Endodermal cell (in vitro differentiated cells): ENCODE results near the gene NTRK2. TPM values are rescaled to one million over a fixed set of nuclear protein-coding genes. Genes with fewer than 3 reads are reported as not detected.

Experiments
- DNase-seq: peaks from one replicate; pipeline ENCODE4 v3.0.0-alpha.2; 2017
- H3K27ac ChIP-seq: 2 replicates; pipeline ENCODE4 v1.5.1; 2013; ENCODE audit warnings: mild to moderate bottlenecking, low read depth, low read length, moderate library complexity
- H3K27me3 ChIP-seq: 2 replicates; pipeline ENCODE4 v1.6.1; 2013; ENCODE audit warnings: mild to moderate bottlenecking, low read length, moderate library complexity; ENCODE audit not compliant: insufficient read depth, control insufficient read depth, poor library complexity, severe bottlenecking
- H3K36me3 ChIP-seq: 2 replicates; pipeline ENCODE4 v1.7.0; 2013; ENCODE audit warnings: mild to moderate bottlenecking, low read length, moderate library complexity; ENCODE audit not compliant: control insufficient read depth, insufficient read depth
- H3K4me1 ChIP-seq: one replicate; pipeline ENCODE4 v1.7.0; 2013; ENCODE audit warnings: low read length; ENCODE audit not compliant: control insufficient read depth, insufficient read depth
- H3K4me3 ChIP-seq: 2 replicates; pipeline ENCODE4 v1.5.1; 2013; ENCODE audit warnings: mild to moderate bottlenecking, low read length, moderate library complexity
- H3K9ac ChIP-seq: 2 replicates; pipeline ENCODE4 v1.6.1; 2013; ENCODE audit warnings: mild to moderate bottlenecking, low read length, moderate library complexity; ENCODE audit not compliant: poor library complexity, severe bottlenecking; ENCODE audit errors: extremely low read depth
- H3K9me3 ChIP-seq: 2 replicates; pipeline ENCODE4 v1.6.1; 2013; ENCODE audit warnings: mild to moderate bottlenecking, low read length, moderate library complexity; ENCODE audit not compliant: control insufficient read depth
- H3K27ac Mint-ChIP-seq: 2 replicates; pipeline ENCODE4 v1.8.0; 2020; ENCODE audit warnings: mixed read lengths
- H3K27me3 Mint-ChIP-seq: 2 replicates; pipeline ENCODE4 v1.8.0; 2021; ENCODE audit warnings: mild to moderate bottlenecking, mixed read lengths; ENCODE audit not compliant: insufficient read depth
- H3K36me3 Mint-ChIP-seq: 2 replicates; pipeline ENCODE4 v1.8.0; 2020; ENCODE audit warnings: low read depth, mixed read lengths
- H3K4me1 Mint-ChIP-seq: 2 replicates; pipeline ENCODE4 v1.8.0; 2020; ENCODE audit warnings: mixed read lengths
- H3K4me3 Mint-ChIP-seq: 2 replicates; pipeline ENCODE4 v1.8.0; 2020; ENCODE audit warnings: mild to moderate bottlenecking, moderate library complexity, mixed read lengths
- H3K9me3 Mint-ChIP-seq: 2 replicates; pipeline ENCODE4 v1.8.0; 2020; ENCODE audit warnings: mild to moderate bottlenecking, mixed read lengths
- CTCF ChIP-seq: fragments of 200-600 bp; sonication (generic); conservative IDR thresholded peaks from 2 replicates; pipeline ENCODE4 v1.5.0; 2021; ENCODE audit warnings: antibody characterized with exemption, mild to moderate bottlenecking
- WGBS, 2 experiments: methylation state at CpG; one replicate each; pipeline versions ENCODE4 v1.1.5 to v1.1.7; 2013; ENCODE audit warnings: missing lambda C conversion rate in 2 of 2, mixed read lengths in 1 of 2; ENCODE audit not compliant: insufficient coverage in 1 of 2, insufficient read length in 1 of 2; 5-methylcytosine and 5-hydroxymethylcytosine counted together
- total RNA-seq, 2 donors: library from RNA; stranded (reverse); fragmentation: NEBNext Ultra II Directional in 1 of 2; extraction: Animal tissue kit (Norgen Biotek cat#: 25700) in 1 of 2; gene quantifications; 2 replicates in 1 of 2; 3 replicates in 1 of 2; pipeline ENCODE4 v1.2.1, GENCODE V29; 2021

NTRK2 gene
- total RNA-seq, 2 donors from 2014 or later, result 0.09 to 0.18 TPM

- no peak for DNase-seq
- no peaks in the 10 kb centered on the region for H3K36me3 ChIP-seq
- Mint-ChIP-seq H3K27ac (no peak overlapping the region), H3K27me3 (peaks cover 41% of the 10 kb centered on the region), H3K4me3 (no peak overlapping the region), H3K9me3 (peaks cover 24% of the 10 kb centered on the region), H3K4me1 (peaks cover 4% of the 10 kb centered on the region), H3K36me3 (peaks cover 1% of the 10 kb centered on the region)
- H3K4me3 ChIP-seq, result no peak overlapping the region
- H3K9me3 ChIP-seq, result peaks cover 10% of the 10 kb centered on the region
- no peak overlapping the region for H3K9ac ChIP-seq
- 66 to 76% methylated on average over 3 of the region's 3 CpGs for WGBS, 2 experiments
- no peak for TF ChIP-seq CTCF
- no peaks in the 10 kb centered on the region for H3K4me1 ChIP-seq
- H3K27me3 ChIP-seq, result no peaks in the 10 kb centered on the region
- H3K27ac ChIP-seq, result no peak overlapping the region
These were observed 335.4 kb downstream of the NTRK2 start for GRCh38 chr9:85004818-85005413.

GRCh38 chr9:85007748-85008147, 338.2 kb downstream of the NTRK2 start:
- H3K27me3 ChIP-seq, result no peaks in the 10 kb centered on the region
- no peak overlapping the region for H3K4me3 ChIP-seq
- H3K9ac ChIP-seq, result no peak overlapping the region
- no peaks in the 10 kb centered on the region for H3K4me1 ChIP-seq
- Mint-ChIP-seq H3K4me1 (no peaks in the 10 kb centered on the region), H3K9me3 (peaks cover 3% of the 10 kb centered on the region), H3K36me3 (no peaks in the 10 kb centered on the region), H3K4me3 (no peak overlapping the region), H3K27me3 (peaks cover 41% of the 10 kb centered on the region), H3K27ac (no peak overlapping the region)
- WGBS, 2 experiments, result 91 to 100% methylated on average over 1 of the region's 1 CpG
- no peaks in the 10 kb centered on the region for H3K36me3 ChIP-seq
- H3K9me3 ChIP-seq, result no peaks in the 10 kb centered on the region
- H3K27ac ChIP-seq, result no peak overlapping the region
- DNase-seq, result no peak
- TF ChIP-seq CTCF, result no peak

- Mint-ChIP-seq H3K36me3 (no peaks in the 10 kb centered on the region), H3K9me3 (peaks cover 3% of the 10 kb centered on the region), H3K4me3 (no peak overlapping the region), H3K4me1 (no peaks in the 10 kb centered on the region), H3K27ac (no peak overlapping the region), H3K27me3 (peaks cover 37% of the 10 kb centered on the region)
- Histone ChIP-seq H3K36me3 (no peaks in the 10 kb centered on the region), H3K4me3 (no peak overlapping the region), H3K4me1 (no peaks in the 10 kb centered on the region), H3K27me3 (no peaks in the 10 kb centered on the region), H3K9ac (no peak overlapping the region), H3K27ac (no peak overlapping the region), H3K9me3 (no peaks in the 10 kb centered on the region)
- TF ChIP-seq CTCF, result no peak
- no peak for DNase-seq
- WGBS, 2 experiments, result 95 to 96% methylated on average over 3 of the region's 3 CpGs
These were observed 338.7 kb downstream of the NTRK2 start for GRCh38 chr9:85008215-85008614.
